HG03565 (cell line): Measurements from ENCODE around the gene CREBRF.
"Not testable (repeated sequence)": the region's sequence is repeated elsewhere in the genome, so short reads cannot be mapped to it uniquely, and the experiment has no call there.

Experiments used
- ATAC-seq: cut with Tn5 transposase; IDR thresholded peaks from one replicate; pipeline ENCODE4 v1.9.1; 2021; ENCODE audit warnings: mild to moderate bottlenecking, moderate library complexity; ENCODE audit not compliant: unreplicated experiment

CREBRF gene

DNA sequence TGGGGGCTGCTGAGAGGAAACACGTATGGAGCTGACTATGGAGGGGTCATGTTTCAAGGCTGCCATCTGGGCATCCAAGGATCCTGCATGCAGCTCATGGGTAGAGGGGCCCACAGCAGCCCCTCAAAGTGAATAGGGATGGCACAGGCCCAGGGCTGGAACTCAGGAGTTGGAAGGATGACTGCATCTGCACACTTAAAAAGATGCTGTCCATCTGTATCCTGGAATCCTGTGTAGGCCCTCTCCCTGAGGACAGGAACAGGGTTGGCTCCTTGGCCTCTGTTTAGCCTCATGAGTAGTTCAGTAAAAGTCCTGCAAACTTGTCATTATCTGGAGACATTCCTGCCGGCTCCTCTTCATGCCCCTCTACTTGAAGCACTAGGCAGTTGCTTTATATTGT, 92.2 kb downstream of the CREBRF start:
- no peak for ATAC-seq

DNA sequence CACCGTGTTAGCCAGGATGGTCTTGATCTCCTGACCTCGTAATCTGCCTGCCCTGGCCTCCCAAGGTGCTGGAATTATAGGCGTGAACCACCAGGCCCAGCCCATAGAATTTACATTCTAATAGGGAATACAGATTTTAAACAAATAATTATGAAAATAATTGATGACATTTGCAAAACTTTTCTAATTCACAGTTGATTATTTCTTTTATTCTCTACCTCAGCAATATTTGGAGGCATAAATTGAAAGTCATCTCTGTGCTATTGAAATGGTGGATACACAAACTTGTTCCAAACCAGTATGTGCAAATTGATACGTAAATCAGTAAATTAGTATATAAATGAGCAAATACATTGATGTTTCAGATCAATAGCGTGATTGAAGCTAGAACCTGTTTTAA, 96.4 kb downstream of the CREBRF start:
- no peak for ATAC-seq

GRCh38 chr5:173153842-173154241, 97.7 kb downstream of the CREBRF start:
- no peak for ATAC-seq

DNA sequence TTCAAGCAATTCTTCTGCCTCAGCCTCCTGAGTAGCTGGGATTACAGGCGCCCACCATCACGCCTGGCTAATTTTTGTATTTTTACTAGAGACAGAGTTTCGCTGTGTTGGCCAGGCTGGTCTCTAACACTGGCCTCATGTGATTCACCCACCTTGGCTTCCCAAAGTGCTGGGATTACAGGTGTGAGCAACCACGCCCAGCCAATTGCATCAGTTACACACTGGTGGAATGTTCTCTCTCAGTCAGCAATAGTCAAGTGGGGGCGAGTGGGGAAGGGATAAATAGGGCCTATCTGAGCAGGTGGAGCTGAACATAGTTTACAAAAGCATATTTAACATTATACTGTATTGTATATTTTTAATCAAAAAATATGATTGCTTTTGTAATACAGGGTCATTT, 98.5 kb downstream of the CREBRF start:
- not testable (repeated sequence) for ATAC-seq

- no peak for ATAC-seq
These were observed 99.8 kb downstream of the CREBRF start for GRCh38 chr5:173155912-173156311.

- no peak for ATAC-seq
These were observed 102.2 kb downstream of the CREBRF start for GRCh38 chr5:173158366-173158765.

DNA sequence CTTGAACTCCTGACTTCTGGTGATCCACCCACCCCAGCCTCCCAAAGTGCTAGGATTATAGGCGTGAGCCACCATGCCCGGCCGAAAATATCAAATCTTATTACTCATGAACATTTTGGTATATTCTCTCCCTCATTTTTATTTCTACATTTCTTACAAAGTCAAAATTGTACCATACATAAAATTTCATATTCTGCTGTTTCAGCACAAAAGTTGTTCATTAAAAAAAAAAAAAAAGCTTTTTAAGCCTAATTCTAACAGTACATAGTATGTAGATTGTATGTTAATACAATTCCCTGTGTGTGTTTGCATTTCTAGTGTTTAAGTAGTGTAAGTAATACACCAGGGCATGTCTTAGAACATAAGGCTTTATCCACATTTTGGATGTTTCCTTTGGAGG, 103.1 kb downstream of the CREBRF start:
- ATAC-seq: no peak

DNA sequence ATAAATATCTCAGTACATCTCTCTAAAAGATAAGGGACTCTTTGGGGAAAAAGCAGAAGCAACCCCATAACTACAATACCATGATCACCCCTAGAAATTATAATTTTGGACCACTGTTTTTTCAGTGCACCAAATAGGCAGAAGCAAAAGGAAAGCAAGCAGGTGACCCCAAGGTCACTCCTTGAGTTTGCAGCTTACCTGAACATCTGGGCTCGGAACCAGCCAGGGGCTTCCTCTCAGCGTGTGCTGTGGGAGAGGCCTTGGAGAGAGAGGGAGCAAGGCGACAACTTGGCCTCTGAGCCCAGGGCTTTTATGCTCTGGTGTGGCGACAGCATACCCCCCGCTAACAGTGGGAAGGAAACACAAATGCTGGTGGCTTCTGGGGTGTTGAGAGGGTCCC, 105.0 kb downstream of the CREBRF start:
- ATAC-seq: no peak

- no peak for ATAC-seq
These were observed 107.1 kb downstream of the CREBRF start for GRCh38 chr5:173163219-173163618.

GRCh38 chr5:173165177-173166016, 109.2 kb downstream of the CREBRF start:
- no peak for ATAC-seq

DNA sequence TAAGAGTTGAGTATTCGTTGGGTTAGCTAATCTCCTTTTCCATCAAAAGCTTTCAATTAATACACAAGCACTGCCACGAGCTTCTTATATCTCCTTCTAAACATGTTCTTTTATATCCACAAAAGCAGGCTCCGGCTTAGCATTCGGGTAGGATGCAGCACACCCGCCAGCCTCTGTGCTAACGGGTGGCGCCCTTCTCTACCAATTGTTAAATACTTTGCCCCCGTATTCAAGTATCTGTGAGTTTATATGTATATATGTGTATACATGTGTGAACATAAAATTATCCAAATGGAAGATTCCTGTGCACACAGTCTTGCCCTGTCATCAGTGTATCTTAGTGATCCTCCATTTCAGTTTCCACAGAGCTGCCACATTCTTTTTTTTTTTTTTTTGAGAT, 116.0 kb downstream of the CREBRF start:
- ATAC-seq: no peak

DNA sequence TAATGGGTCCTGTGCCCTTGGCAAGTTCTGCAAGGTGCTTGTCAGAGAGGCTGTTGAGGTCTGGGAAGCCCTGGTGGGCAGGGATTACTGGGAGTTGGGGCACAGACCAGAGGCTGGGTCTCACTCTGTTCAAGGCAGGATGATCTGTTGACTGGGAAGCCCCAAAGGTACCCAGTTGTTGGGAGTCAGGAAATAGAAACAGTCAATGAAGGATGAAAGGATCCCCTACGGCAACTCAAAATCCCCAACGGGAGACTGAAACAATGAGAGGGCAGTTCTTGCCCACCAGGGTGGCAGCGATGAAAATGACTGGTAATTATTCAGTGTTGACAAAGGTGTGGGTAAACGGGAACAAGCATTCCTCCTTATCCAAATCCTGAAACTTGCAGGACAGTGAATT, 119.4 kb downstream of the CREBRF start:
- no peak for ATAC-seq

- ATAC-seq: no peak
These were observed 122.3 kb downstream of the CREBRF start for GRCh38 chr5:173178369-173178910.

- no peak for ATAC-seq
These were observed 124.2 kb downstream of the CREBRF start for GRCh38 chr5:173180331-173180730.

DNA sequence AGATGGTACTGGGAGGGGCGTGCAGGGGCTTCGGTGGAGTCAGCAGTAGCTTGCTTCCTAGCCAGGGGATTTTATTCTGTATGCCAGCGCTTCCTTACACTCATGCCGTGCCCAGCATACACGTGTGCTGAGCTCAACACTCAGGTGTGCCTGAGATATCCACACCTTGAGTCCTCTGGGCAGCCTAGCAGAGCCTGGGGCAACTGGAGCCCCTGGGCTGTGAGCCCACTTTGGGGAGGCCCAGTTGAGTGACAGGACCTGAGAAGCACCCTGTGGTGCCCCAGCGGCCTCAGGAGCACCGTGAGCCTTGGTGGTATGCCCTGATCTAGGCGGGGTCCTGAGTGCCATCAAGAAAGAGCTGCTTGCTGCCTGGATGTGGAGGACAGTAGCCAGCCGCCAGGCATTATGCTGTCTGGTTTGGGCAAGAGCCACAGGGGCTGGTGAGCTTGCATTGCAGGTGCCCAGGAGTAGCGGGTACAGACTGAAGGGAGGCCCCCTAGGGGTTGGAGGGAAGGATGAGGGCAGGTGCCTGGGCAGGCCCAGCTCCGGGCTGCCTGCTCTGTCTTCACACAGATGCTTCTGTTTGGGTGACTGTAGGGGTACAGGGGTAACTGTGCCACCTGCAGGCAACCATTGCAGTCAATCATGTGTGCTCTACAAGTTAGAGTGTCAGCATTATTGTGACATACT, 131.0 kb downstream of the CREBRF start:
- no peak for ATAC-seq

DNA sequence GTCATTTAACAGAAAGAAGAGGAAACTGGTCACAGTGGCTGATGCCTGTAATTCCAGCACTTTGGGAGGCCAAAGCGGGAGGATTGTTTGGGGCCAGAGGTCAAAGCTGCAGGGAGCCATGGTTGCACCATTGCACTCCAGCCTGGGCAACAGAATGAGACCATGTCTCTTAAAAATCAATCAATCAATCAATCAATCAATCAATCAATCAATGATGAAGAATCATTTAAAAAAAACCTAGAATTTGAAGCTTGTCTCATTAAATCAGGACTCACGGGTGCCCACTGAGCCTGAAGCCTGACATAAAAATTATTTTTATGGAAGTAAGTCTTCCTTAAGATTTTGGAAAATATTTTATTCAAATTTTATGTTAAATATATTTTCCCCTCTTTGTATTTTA, 132.1 kb downstream of the CREBRF start:
- no peak for ATAC-seq
